ENCODE data around the gene ZNF157.

ZNF157 gene

GRCh38 chrX:47446431-47446830, 76.1 kb downstream of the ZNF157 start:
- FAIRE-seq (no peak), DNase-seq (ENCODE audit: insufficient read length, low spot score) (no peak)

- DNase-seq (ENCODE audit: insufficient read length, low spot score): no peak
- FAIRE-seq: no peak
Measured at GRCh38 chrX:47446971-47447370, 76.6 kb downstream of the ZNF157 start.

GRCh38 chrX:47447607-47448006, 77.2 kb downstream of the ZNF157 start:
- no peak for FAIRE-seq
- no peak for DNase-seq (ENCODE audit: insufficient read length, low spot score)

- FAIRE-seq: no peak
- DNase-seq (ENCODE audit: insufficient read length, low spot score): no peak
Measured at GRCh38 chrX:47448165-47448806, 77.9 kb downstream of the ZNF157 start.

GRCh38 chrX:47452112-47452511, 81.7 kb downstream of the ZNF157 start:
- FAIRE-seq: no peak
- no peak for DNase-seq (ENCODE audit: insufficient read length, low spot score)

- FAIRE-seq (no peak), DNase-seq (ENCODE audit: insufficient read length, low spot score) (no peak)
Measured at GRCh38 chrX:47456080-47456479, 85.7 kb downstream of the ZNF157 start.

GRCh38 chrX:47458528-47458927, 88.2 kb downstream of the ZNF157 start:
- DNase-seq (ENCODE audit: insufficient read length, low spot score) (no peak), FAIRE-seq (no peak)

GRCh38 chrX:47460561-47460960, 90.2 kb downstream of the ZNF157 start:
- FAIRE-seq: no peak
- no peak for DNase-seq (ENCODE audit: insufficient read length, low spot score)
